Activated naive CD4-positive, alpha-beta T cell treated with anti-CD3 and anti-CD28 coated beads for 36 hours (primary cell): ENCODE measurements around the gene POU6F2. TPM values are rescaled to one million over a fixed set of nuclear protein-coding genes. Genes with fewer than 3 reads are reported as not detected.

Experiments
- CTCF ChIA-PET: fragments of 350-600 bp; sonication (Branson Sonifier 250); formaldehyde crosslinking; loops from one replicate; lab custom pipeline; 2021; ENCODE audit warnings: antibody characterized with exemption; lab: Charles Lee
- DNase-seq: peaks from one replicate; pipeline ENCODE4 v3.0.0-alpha.2; 2020
- H3K27ac Mint-ChIP-seq: one replicate; pipeline ENCODE4 v1.8.0; 2021; ENCODE audit warnings: mild to moderate bottlenecking, mixed read lengths
- H3K27me3 Mint-ChIP-seq: one replicate; pipeline ENCODE4 v1.8.0; 2021; ENCODE audit warnings: low read depth, mixed read lengths
- H3K36me3 Mint-ChIP-seq: one replicate; pipeline ENCODE4 v1.8.0; 2021; ENCODE audit warnings: low read depth, mixed read lengths
- H3K4me1 Mint-ChIP-seq: one replicate; pipeline ENCODE4 v1.8.0; 2021; ENCODE audit warnings: low read depth, mixed read lengths
- H3K4me3 Mint-ChIP-seq: one replicate; pipeline ENCODE4 v1.8.0; 2021; ENCODE audit warnings: mild to moderate bottlenecking, moderate library complexity, mixed read lengths
- H3K9me3 Mint-ChIP-seq: one replicate; pipeline ENCODE4 v1.8.0; 2021; ENCODE audit warnings: mixed read lengths
- intact Hi-C: fragments of 100-400 bp; cut with micrococcal nuclease; formaldehyde crosslinking; loops from one replicate; pipeline ENCODE4 v1.15.1; 2023
- total RNA-seq, 2 experiments: library from RNA; stranded (reverse); gene quantifications; one replicate each; pipeline ENCODE4 v1.2.3, GENCODE V29; 2021

POU6F2 gene
- total RNA-seq, 2 experiments from 2014 or later, result not detected

- no peak overlapping the region for H3K27ac Mint-ChIP-seq
- CTCF ChIA-PET, result interaction anchor here (7.4 kb wide), 1 partner anchor 62 kb away, joined by 42 read pairs; no protein-coding TSS in a partner anchor
- intact Hi-C loops, result no loop called here
Observed at GRCh38 chr7:39516498-39516897, 538.8 kb downstream of the POU6F2 start.

GRCh38 chr7:39517240-39517639 lies 539.5 kb downstream of the POU6F2 start:
- H3K36me3 Mint-ChIP-seq, result no peaks in the 10 kb centered on the region
- CTCF ChIA-PET, result interaction anchor here (7.4 kb wide), 1 partner anchor 63 kb away, joined by 42 read pairs; no protein-coding TSS in a partner anchor
- no peaks in the 10 kb centered on the region for H3K9me3 Mint-ChIP-seq
- no peak overlapping the region for H3K4me3 Mint-ChIP-seq
- H3K27me3 Mint-ChIP-seq, result peaks cover 3% of the 10 kb centered on the region
- intact Hi-C loops, result no loop called here
- H3K27ac Mint-ChIP-seq, result no peak overlapping the region
- DNase-seq, result no peak
- H3K4me1 Mint-ChIP-seq, result no peaks in the 10 kb centered on the region

More at GRCh38 chr7:39516498-39516897, 538.8 kb downstream of the POU6F2 start:
- no peaks in the 10 kb centered on the region for H3K9me3 Mint-ChIP-seq
- H3K27me3 Mint-ChIP-seq, result peaks cover 3% of the 10 kb centered on the region
- no peaks in the 10 kb centered on the region for H3K4me1 Mint-ChIP-seq
- no peak overlapping the region for H3K4me3 Mint-ChIP-seq
- no peaks in the 10 kb centered on the region for H3K36me3 Mint-ChIP-seq
- no peak for DNase-seq

Other genes starting within 250 kb of the POU6F2 start
- gene VPS41, start 68.7 kb upstream of the POU6F2 start, total RNA-seq, result 10 to 100 TPM; 51.1 to 57.8 TPM